GM12875 (cell line): ENCODE measurements around the gene DPP6.

Experiments used
- H3K4me3 ChIP-seq: one replicate; pipeline ENCODE4 v1.5.1; 2011; ENCODE audit warnings: low read depth, low read length, control low read depth
- CTCF ChIP-seq: IDR thresholded peaks from 2 replicates; pipeline ENCODE4 v1.5.1; 2011; ENCODE audit warnings: low read depth, mild to moderate bottlenecking, control low read depth, inconsistent platforms, low read length, moderate library complexity, borderline replicate concordance; ENCODE audit not compliant: insufficient read depth

The DPP6 gene

GRCh38 chr7:154423231-154423630 is 371.0 kb downstream of the DPP6 start:
- TF ChIP-seq CTCF, result no peak
- H3K4me3 ChIP-seq, result no peak overlapping the region

- no peak for TF ChIP-seq CTCF
- H3K4me3 ChIP-seq, result no peak overlapping the region
Observed at GRCh38 chr7:154424350-154424749, 372.2 kb downstream of the DPP6 start.

GRCh38 chr7:154425271-154425670 is 373.1 kb downstream of the DPP6 start:
- no peak for TF ChIP-seq CTCF
- H3K4me3 ChIP-seq, result no peak overlapping the region

GRCh38 chr7:154426778-154427177 is 374.6 kb downstream of the DPP6 start:
- H3K4me3 ChIP-seq, result no peak overlapping the region
- no peak for TF ChIP-seq CTCF

- TF ChIP-seq CTCF, result no peak
- H3K4me3 ChIP-seq, result no peak overlapping the region
Observed at GRCh38 chr7:154427533-154427932, 375.3 kb downstream of the DPP6 start.

- TF ChIP-seq CTCF, result no peak
Observed at GRCh38 chr7:154429666-154430404, 377.6 kb downstream of the DPP6 start.

GRCh38 chr7:154430640-154431039 is 378.4 kb downstream of the DPP6 start:
- no peak overlapping the region for H3K4me3 ChIP-seq
- TF ChIP-seq CTCF, result no peak

More at GRCh38 chr7:154429666-154430404, 377.6 kb downstream of the DPP6 start:
- H3K4me3 ChIP-seq, result no peak overlapping the region
